HepG2 (cell line): ENCODE results near the gene TNFSF9. TPM values are rescaled to one million over a fixed set of nuclear protein-coding genes. Genes with fewer than 3 reads are reported as not detected.
"Not testable (repeated sequence)": the region's sequence is repeated elsewhere in the genome, so short reads cannot be mapped to it uniquely, and the experiment has no call there.

ENCODE experiments used
- ATAC-seq: fragments of 200-7000 bp; cut with Tn5 transposase; 3 replicates; pipeline ENCODE4 v1.9.1; 2020; ENCODE audit warnings: mild to moderate bottlenecking, moderate library complexity
- BruUV-seq: library from RNA; stranded (reverse); fragments of 400-500 nt; replicated peaks from 2 replicates; lab custom pipeline; 2021; lab: Mats Ljungman, UMichigan
- CTCF ChIA-PET: fragments of 300-600 bp; formaldehyde crosslinking; extraction: SDS; loops from one replicate; lab custom pipeline; 2021; ENCODE audit warnings: low total read pairs, inconsistent platforms, low intra/inter-chr PET ratio; lab: Yijun Ruan, JAX
- POLR2A ChIA-PET: fragments of 350-600 bp; sonication (Branson Sonifier 250); formaldehyde crosslinking; loops from one replicate; lab custom pipeline; 2020; ENCODE audit warnings: antibody characterized with exemption, inconsistent platforms; lab: Yijun Ruan, JAX
- DNase-seq: peaks from one replicate; pipeline ENCODE4 v3.0.0-alpha.2; 2015; ENCODE audit warnings: low spot score
- FAIRE-seq: peaks from 3 replicates; lab custom pipeline; 2011; peaks lifted over from hg19 to GRCh38; lab: Jason Lieb, UNC
- H2AFZ ChIP-seq: one replicate; pipeline ENCODE4 v1.6.1; 2011; ENCODE audit warnings: low read length, inconsistent platforms
- H3K27ac ChIP-seq: fragments of 300-600 bp; 3 replicates; pipeline ENCODE4 v1.8.0; 2011; ENCODE audit warnings: mixed run types, mild to moderate bottlenecking, mixed read lengths, low read length, inconsistent platforms; ENCODE audit not compliant: insufficient read depth; ENCODE audit errors: extremely low read length
- H3K27me3 ChIP-seq, 2 experiments: fragments of 200-600 bp in 1 of 2; 2 replicates in 1 of 2; 3 replicates in 1 of 2; pipeline versions ENCODE4 v1.6.0 to v1.8.0; 2011; ENCODE audit warnings: low read length in 2 of 2, mild to moderate bottlenecking in 2 of 2, moderate library complexity in 2 of 2, inconsistent platforms in 1 of 2; ENCODE audit not compliant: insufficient read depth in 2 of 2, control insufficient read depth in 1 of 2
- H3K36me3 ChIP-seq, 2 experiments: fragments of 200-600 bp in 1 of 2; replicated peaks in 1 of 2; 2 replicates in 1 of 2; 3 replicates in 1 of 2; pipeline versions ENCODE4 v1.5.1 to v1.8.0; 2011; ENCODE audit warnings: low read length in 2 of 2, inconsistent platforms in 1 of 2; ENCODE audit not compliant: insufficient read depth in 2 of 2, control insufficient read depth in 1 of 2
- H3K4me1 ChIP-seq: 2 replicates; pipeline ENCODE4 v1.5.1; 2012; ENCODE audit warnings: low read length, inconsistent platforms; ENCODE audit not compliant: insufficient read depth
- H3K4me2 ChIP-seq: 2 replicates; pipeline ENCODE4 v1.6.0; 2011; ENCODE audit warnings: low read depth, low read length, inconsistent platforms
- H3K4me3 ChIP-seq, 3 experiments: fragments of 200-600 bp in 1 of 3; sonication (generic), shearing (Covaris generic) in 1 of 3; replicated peaks in 1 of 3; 2 replicates each; pipeline ENCODE4 v1.5.1; 2011 to 2016; ENCODE audit warnings: low read length in 3 of 3, inconsistent platforms in 2 of 3, low read depth in 2 of 3, mild to moderate bottlenecking in 2 of 3, control low read depth in 1 of 3, mixed read lengths in 1 of 3; ENCODE audit not compliant: insufficient read depth in 1 of 3
- H3K79me2 ChIP-seq: one replicate; pipeline ENCODE4 v1.6.1; 2011; ENCODE audit warnings: low read length, inconsistent platforms; ENCODE audit not compliant: insufficient read depth
- H3K9ac ChIP-seq: 2 replicates; pipeline ENCODE4 v1.6.0; 2011; ENCODE audit warnings: mild to moderate bottlenecking, low read depth, low read length, inconsistent platforms; ENCODE audit not compliant: insufficient read depth
- H3K9me3 ChIP-seq: 2 replicates; pipeline ENCODE4 v1.5.1; 2012; ENCODE audit warnings: mild to moderate bottlenecking, low read length
- H4K20me1 ChIP-seq: 2 replicates; pipeline ENCODE4 v1.6.0; 2011; ENCODE audit warnings: inconsistent platforms, mild to moderate bottlenecking, low read length, moderate library complexity; ENCODE audit not compliant: insufficient read depth
- AGO2 ChIP-seq: fragments of 200-400 bp; formaldehyde crosslinking; optimal IDR thresholded peaks from 2 replicates; pipeline ENCODE3; 2017; ENCODE audit warnings: mild to moderate bottlenecking, low read depth, low read length, moderate library complexity
- HMGA1 ChIP-seq: sonication (generic); formaldehyde crosslinking; conservative IDR thresholded peaks from 2 replicates; pipeline ENCODE4 v1.4.0; 2020; ENCODE audit warnings: missing genetic modification reagents
- HNRNPK ChIP-seq: fragments of 200-400 bp; formaldehyde crosslinking; IDR thresholded peaks from 2 replicates; pipeline ENCODE4 v1.6.1; 2018; ENCODE audit warnings: low read length, low read depth, moderate library complexity, mild to moderate bottlenecking; ENCODE audit not compliant: poor library complexity, severe bottlenecking
- NRL ChIP-seq: sonication (generic); formaldehyde crosslinking; IDR thresholded peaks from 2 replicates; pipeline ENCODE4 v1.5.0; 2020; ENCODE audit warnings: missing genetic modification reagents, mild to moderate bottlenecking, moderate library complexity, borderline replicate concordance
- ZNF607 ChIP-seq: sonication (generic); formaldehyde crosslinking; IDR thresholded peaks from 2 replicates; pipeline ENCODE4 v1.5.1; 2020; ENCODE audit warnings: missing genetic modification reagents, mild to moderate bottlenecking, borderline replicate concordance
- WGBS: methylation state at CpG from one replicate; pipeline ENCODE4 v1.1.6; 2017; ENCODE audit warnings: low lambda C conversion rate; 5-methylcytosine and 5-hydroxymethylcytosine counted together
- in situ Hi-C: cut with HindIII; loops from 2 replicates; pipeline ENCODE4 v1.10.0; 2017; ENCODE audit warnings: low pct_unique_long_range_greater_than_20kb; ENCODE audit not compliant: extremely low pct_ligation_motif_present
- intact Hi-C: fragments of 100-400 bp; cut with micrococcal nuclease; formaldehyde crosslinking; loops from one replicate; pipeline ENCODE4 v1.10.0; 2022; ENCODE audit not compliant: unreplicated experiment
- polyA plus RNA-seq, 8 experiments: library from polyadenylated mRNA; depleted of rRNA in 3 of 8; stranded (reverse) in 7 of 8; unstranded in 1 of 8; fragments of >200 nt; fragmentation: Illumina TruSeq in 4 of 8; extraction: Trizol in 4 of 8; gene quantifications; 2 replicates each; pipeline versions ENCODE4 v1.2.1 to v1.2.3, GENCODE V29; 2011 to 2016; ENCODE audit warnings: low read depth in 4 of 8, missing spikeins in 1 of 8, mixed read lengths in 1 of 8; ENCODE audit not compliant: insufficient read depth in 1 of 8
- total RNA-seq, 5 experiments: library from RNA; depleted of rRNA; stranded (reverse); fragments of >200 nt; fragmentation: Illumina TruSeq; extraction: Trizol; gene quantifications; 2 replicates each; pipeline ENCODE4 v1.2.3, GENCODE V29; 2016; ENCODE audit warnings: low read depth in 1 of 5
- TF ChIP-seq, protein P1 (sequence below): sonication (generic); formaldehyde crosslinking; IDR thresholded peaks from 2 replicates; pipeline ENCODE4 v1.4.0; 2020; ENCODE audit warnings: missing genetic modification reagents

The TNFSF9 gene
- total and polyA plus RNA-seq, 2 of the 13 experiments (the other 11 are each of a cell fraction or from before 2014, with no cell fraction given): 1.0 to 1.8 TPM

DNA sequence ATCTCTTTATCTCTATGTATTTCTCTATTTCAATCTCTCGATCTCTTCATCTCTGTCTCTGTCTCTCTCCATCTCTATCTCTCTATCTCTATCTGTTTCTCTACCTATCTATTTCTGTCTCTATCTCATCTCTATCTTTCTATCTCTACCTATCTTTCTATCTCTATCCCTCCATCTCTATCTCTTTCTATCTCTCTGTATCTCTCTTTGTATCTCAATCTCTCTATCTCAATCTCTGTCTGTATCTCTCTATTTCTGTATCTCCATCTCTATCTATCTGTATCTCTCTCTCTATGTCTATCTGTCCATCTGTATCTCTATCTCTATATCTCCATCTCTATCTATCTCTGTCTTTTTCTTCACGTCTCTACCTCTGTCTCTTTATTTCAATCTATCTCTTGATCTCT lies 25.2 kb downstream of the TNFSF9 start (continued):
- TF ChIP-seq, protein P1, sequence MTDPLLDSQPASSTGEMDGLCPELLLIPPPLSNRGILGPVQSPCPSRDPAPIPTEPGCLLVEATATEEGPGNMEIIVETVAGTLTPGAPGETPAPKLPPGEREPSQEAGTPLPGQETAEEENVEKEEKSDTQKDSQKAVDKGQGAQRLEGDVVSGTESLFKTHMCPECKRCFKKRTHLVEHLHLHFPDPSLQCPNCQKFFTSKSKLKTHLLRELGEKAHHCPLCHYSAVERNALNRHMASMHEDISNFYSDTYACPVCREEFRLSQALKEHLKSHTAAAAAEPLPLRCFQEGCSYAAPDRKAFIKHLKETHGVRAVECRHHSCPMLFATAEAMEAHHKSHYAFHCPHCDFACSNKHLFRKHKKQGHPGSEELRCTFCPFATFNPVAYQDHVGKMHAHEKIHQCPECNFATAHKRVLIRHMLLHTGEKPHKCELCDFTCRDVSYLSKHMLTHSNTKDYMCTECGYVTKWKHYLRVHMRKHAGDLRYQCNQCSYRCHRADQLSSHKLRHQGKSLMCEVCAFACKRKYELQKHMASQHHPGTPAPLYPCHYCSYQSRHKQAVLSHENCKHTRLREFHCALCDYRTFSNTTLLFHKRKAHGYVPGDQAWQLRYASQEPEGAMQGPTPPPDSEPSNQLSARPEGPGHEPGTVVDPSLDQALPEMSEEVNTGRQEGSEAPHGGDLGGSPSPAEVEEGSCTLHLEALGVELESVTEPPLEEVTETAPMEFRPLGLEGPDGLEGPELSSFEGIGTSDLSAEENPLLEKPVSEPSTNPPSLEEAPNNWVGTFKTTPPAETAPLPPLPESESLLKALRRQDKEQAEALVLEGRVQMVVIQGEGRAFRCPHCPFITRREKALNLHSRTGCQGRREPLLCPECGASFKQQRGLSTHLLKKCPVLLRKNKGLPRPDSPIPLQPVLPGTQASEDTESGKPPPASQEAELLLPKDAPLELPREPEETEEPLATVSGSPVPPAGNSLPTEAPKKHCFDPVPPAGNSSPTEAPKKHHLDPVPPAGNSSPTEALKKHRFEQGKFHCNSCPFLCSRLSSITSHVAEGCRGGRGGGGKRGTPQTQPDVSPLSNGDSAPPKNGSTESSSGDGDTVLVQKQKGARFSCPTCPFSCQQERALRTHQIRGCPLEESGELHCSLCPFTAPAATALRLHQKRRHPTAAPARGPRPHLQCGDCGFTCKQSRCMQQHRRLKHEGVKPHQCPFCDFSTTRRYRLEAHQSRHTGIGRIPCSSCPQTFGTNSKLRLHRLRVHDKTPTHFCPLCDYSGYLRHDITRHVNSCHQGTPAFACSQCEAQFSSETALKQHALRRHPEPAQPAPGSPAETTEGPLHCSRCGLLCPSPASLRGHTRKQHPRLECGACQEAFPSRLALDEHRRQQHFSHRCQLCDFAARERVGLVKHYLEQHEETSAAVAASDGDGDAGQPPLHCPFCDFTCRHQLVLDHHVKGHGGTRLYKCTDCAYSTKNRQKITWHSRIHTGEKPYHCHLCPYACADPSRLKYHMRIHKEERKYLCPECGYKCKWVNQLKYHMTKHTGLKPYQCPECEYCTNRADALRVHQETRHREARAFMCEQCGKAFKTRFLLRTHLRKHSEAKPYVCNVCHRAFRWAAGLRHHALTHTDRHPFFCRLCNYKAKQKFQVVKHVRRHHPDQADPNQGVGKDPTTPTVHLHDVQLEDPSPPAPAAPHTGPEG (CRISPR knock-in tag): no peak
- no peak for TF ChIP-seq HMGA1

DNA sequence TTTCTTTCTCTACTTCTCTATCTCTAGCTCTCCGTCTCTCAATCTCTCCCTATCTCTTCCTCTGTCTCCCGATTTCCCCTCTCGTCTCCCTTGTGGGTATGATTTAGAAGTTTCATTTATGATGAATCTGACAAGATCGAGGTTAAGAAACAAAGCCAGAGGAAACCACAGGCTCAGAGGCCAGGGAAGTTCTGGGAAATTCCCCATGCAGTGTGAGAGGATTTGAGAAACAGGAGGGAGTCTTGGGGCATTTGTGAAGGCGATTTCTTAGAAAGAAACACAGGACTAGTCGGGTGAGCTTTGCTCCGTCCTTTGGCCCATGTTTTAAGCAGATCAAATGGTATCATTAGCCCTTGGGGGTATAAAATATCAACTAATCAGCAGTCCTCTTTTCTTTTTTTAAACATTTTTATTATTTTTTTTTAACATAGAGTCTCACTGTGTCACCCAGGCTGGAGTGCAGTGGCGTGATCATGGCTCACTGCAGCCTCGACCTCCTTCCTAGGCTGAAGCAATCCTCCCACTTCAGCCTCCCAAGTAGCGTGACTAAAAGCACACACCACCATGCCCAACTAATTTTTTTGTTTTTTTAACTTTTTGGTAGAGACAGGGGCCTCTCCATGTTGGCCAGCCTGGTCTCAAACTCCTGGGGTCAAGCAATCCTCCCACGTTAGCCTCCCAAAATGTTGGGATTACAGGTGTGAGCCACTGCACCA lies 25.8 kb downstream of the TNFSF9 start:
- Histone ChIP-seq H3K9ac (no peak overlapping the region), H3K27ac (no peak overlapping the region), H2AFZ (no peak overlapping the region), H3K36me3 (no peaks in the 10 kb centered on the region), H3K27me3 (no peaks in the 10 kb centered on the region), H3K4me2 (no peak overlapping the region), H3K4me1 (0 out of 2 replicates have a peak, but pooled peaks cover 1% of the 10 kb centered on the region), H3K79me2 (no peaks in the 10 kb centered on the region), H3K4me3 (no peak overlapping the region), H4K20me1 (no peaks in the 10 kb centered on the region), H3K9me3 (no peaks in the 10 kb centered on the region)
- FAIRE-seq: no peak
- POLR2A ChIA-PET: no interaction called here
- 7% methylated on average over 11 of the region's 11 CpGs for WGBS
- CTCF ChIA-PET: no interaction called here
- TF ChIP-seq AGO2 (no peak), NRL (CRISPR knock-in tag) (no peak), ZNF607 (CRISPR knock-in tag) (no peak), HNRNPK (no peak)
- no peak for DNase-seq
- no TSS peak for BruUV-seq
- intact Hi-C loops (no loop called here), in situ Hi-C loops (no loop called here)
- ATAC-seq: no peak

DNA sequence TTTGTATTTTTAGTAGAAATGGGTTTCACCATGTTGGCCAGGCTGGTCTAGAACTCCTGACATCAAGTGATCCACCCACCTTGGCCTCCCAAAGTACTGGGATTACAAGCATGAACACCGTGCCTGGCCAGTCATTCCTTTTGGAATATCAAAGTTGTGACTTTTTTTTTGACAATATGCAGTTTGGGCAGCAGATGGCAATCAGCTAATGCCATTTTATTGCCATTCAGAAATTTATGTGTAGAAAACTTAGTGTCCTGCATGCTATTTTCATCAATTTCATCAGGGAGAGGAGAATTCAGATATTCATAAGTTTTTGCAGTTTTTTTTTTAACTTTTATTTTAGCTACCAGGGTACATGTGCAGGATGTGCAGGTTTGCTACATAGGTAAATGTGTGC lies 31.6 kb downstream of the TNFSF9 start:
- FAIRE-seq, H3K79me2 ChIP-seq, ATAC-seq, H2AFZ ChIP-seq, BruUV-seq, in situ Hi-C loops, H3K36me3 ChIP-seq, H3K27me3 ChIP-seq, H3K4me1 ChIP-seq, H3K27ac ChIP-seq, H3K4me3 ChIP-seq, DNase-seq, H4K20me1 ChIP-seq, intact Hi-C loops, H3K9ac ChIP-seq, CTCF ChIA-PET, POLR2A ChIA-PET, H3K4me2 ChIP-seq: not testable (repeated sequence)
- WGBS: 38% methylated on average over 1 of the region's 1 CpG
- H3K9me3 ChIP-seq: peaks cover 21% of the 10 kb centered on the region
